NB4 (cell line): ENCODE data around the gene CLINT1.
A peak's percentile ranks its signal among the peaks of the same experiment; 100 is the strongest.

ENCODE experiments used
- DNase-seq: peaks from one replicate; pipeline ENCODE4 v3.0.0; 2010; ENCODE audit warnings: low read depth
- H3K4me3 ChIP-seq: one replicate; pipeline ENCODE4 v1.5.1; 2011; ENCODE audit warnings: mild to moderate bottlenecking, low read depth, low read length, moderate library complexity
- CTCF ChIP-seq: IDR thresholded peaks from one replicate; pipeline ENCODE4 v1.5.1; 2012; ENCODE audit warnings: low read depth, low read length
- MYC ChIP-seq: IDR thresholded peaks from 2 replicates; pipeline ENCODE4 v1.6.1; 2011; ENCODE audit warnings: low read depth, low read length
- POLR2A ChIP-seq: IDR thresholded peaks from 2 replicates; pipeline ENCODE4 v1.6.1; 2011; ENCODE audit warnings: mild to moderate bottlenecking; ENCODE audit not compliant: insufficient read length; ENCODE audit errors: extremely low read depth
- TF ChIP-seq, protein P1 (sequence below): IDR thresholded peaks from 2 replicates; pipeline ENCODE4 v1.6.1; 2011; ENCODE audit warnings: low read depth, low read length

The CLINT1 gene

DNA sequence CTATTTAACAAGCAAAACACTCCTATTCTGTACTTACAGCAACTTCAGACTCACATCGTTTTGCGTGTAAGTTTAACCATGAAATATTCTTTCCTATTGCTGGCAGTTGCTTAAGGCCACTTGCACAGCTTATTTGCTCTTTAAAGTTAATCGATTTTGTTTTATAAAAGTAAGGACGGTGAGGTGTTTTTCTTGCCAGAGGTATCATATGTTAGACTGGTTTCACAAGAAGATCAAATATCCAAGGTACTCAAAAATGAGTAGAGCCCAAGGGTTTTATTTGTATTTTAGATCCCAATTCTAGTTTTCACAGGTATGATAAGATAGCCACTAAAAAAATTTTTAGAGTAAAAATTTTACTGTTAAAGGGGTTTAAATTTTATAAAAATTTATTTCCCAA lies 16.2 kb downstream of the CLINT1 start:
- no peak overlapping the region for H3K4me3 ChIP-seq
- no peak for DNase-seq
- TF ChIP-seq, protein P1, sequence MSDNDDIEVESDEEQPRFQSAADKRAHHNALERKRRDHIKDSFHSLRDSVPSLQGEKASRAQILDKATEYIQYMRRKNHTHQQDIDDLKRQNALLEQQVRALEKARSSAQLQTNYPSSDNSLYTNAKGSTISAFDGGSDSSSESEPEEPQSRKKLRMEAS: no peak
- TF ChIP-seq MYC (no peak), POLR2A (no peak)

- no peak for DNase-seq
- H3K4me3 ChIP-seq: no peak overlapping the region
- TF ChIP-seq MYC (no peak), POLR2A (no peak), CTCF (no peak)
- TF ChIP-seq, protein P1: no peak
Observed at GRCh38 chr5:157842185-157842584, 16.8 kb downstream of the CLINT1 start.

DNA sequence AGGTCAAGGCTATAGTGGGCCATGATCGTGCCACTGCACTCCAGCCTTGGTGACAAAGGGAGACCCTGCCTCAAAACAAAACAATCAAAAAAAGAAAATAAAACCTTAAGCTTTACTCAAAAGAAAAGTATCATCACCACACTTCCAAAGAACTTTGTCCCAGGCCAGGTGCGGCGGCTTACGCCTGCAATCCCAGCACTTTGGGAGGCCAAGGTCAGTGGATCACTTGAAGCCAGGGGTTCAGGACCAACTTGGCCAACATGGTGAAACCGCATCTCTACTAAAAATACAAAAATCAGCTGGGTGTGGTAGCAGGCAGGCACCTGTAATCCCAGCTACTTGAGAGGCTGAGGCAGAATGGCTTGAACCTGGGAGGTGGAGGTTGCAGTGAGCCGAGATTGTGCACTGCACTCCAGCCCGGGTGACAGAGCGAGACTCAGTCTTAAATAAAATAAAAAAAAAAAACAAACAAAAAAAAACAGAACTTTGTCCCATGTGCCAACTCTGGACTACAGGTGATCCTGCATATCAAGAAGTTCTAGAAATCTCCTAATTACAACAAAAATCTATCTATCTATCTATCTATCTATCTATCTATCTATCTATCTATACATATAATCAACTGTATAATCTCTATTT lies 19.7 kb downstream of the CLINT1 start:
- TF ChIP-seq MYC: no peak
- no peak for TF ChIP-seq POLR2A
- TF ChIP-seq CTCF: no peak
- TF ChIP-seq, protein P1: no peak
- no peak overlapping the region for H3K4me3 ChIP-seq
- DNase-seq: no peak

DNA sequence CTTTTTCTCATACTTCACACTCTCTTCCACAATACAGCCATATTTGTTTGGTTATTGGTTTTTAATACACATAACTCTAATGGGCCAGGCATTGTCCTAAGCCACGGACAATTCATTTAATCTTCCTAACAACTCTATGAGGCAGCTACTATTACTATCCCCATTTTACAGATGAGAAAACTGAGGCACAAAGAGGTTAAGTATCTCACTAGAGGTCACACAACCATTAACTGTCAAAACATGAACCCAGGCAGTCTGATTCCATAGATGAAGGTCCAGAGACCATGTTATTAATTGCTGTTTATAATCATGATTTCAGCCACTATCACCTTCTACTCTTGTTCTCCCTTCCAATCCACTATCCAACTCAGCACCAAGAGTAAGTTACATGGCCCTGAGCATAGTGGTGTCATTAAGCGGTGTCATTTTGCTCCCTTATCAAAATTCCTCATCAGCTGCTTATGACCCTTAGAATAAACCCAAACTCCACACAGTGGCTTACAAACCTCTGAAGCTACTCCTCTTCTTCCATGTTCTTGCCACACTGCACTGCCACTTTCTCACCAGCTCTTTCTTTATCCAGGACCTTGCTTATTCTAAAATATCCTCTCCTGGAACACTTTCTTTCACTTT lies 22.7 kb downstream of the CLINT1 start:
- DNase-seq: no peak
- TF ChIP-seq, protein P1: no peak
- TF ChIP-seq MYC (no peak), CTCF (no peak), POLR2A (no peak)
- H3K4me3 ChIP-seq: no peak overlapping the region

DNA sequence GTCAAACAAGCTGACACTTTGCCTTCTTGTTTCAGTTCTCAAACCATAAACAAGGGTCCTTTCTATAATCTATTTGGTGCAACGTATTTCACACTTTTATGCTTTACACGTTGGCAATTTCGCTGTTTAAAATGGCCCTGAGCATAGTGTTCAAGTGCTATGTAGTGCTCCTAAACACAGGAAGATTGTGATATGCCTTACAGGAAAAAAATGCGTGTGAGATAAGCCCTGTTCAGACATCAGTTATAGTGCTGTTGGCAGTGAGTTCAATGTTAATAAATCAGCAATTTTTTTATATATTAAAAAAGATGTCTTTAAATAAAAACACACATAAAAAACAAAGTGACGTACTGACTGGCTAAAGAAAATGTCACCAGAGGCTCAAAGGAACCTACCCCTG lies 23.9 kb downstream of the CLINT1 start:
- no peak for DNase-seq
- TF ChIP-seq POLR2A (no peak), MYC (no peak), CTCF (no peak)
- TF ChIP-seq, protein P1: no peak

GRCh38 chr5:157828944-157829639 lies 29.9 kb downstream of the CLINT1 start:
- peak; percentile 20 for DNase-seq
- TF ChIP-seq MYC (no peak), CTCF (peak; percentile 33)
- no peak overlapping the region for H3K4me3 ChIP-seq

More for the DNA sequence above, 23.9 kb downstream of the CLINT1 start:
- no peak overlapping the region for H3K4me3 ChIP-seq
